Stimulated activated naive CD4-positive, alpha-beta T cell (primary cell): Measurements from ENCODE around the gene HNF4A.
"Not testable (repeated sequence)": the region's sequence is repeated elsewhere in the genome, so short reads cannot be mapped to it uniquely, and the experiment has no call there.

Source experiments
- DNase-seq, 6 experiments: peaks; one replicate each; lab custom pipeline; 2025; lab: John Stamatoyannopoulos, UW

HNF4A gene

GRCh38 chr20:44470327-44470726 lies 114.8 kb downstream of the HNF4A start:
- DNase-seq, result no peak

- no peak for DNase-seq
Observed at GRCh38 chr20:44471481-44471882, 116.0 kb downstream of the HNF4A start.

- not testable (repeated sequence) for DNase-seq
Observed at GRCh38 chr20:44472283-44472682, 116.8 kb downstream of the HNF4A start.

- DNase-seq, result no peak
Observed at GRCh38 chr20:44475372-44475693, 119.8 kb downstream of the HNF4A start.

GRCh38 chr20:44475694-44476560 lies 120.4 kb downstream of the HNF4A start, which contains the start of gene TTPAL:
Gene TTPAL, plus strand, starts transcription at chr20:44475874. Its CDS starts 4,126 bp downstream, at chr20:44480000.
- peak; percentile 75 to 89 (median 82) for DNase-seq

- no peak for DNase-seq
Observed at GRCh38 chr20:44477151-44477550, 121.7 kb downstream of the HNF4A start.

- no peak for DNase-seq
Observed at GRCh38 chr20:44478206-44478605, 122.7 kb downstream of the HNF4A start.

GRCh38 chr20:44479643-44480042 lies 124.1 kb downstream of the HNF4A start:
- DNase-seq, result no peak

- DNase-seq, result no peak
Observed at GRCh38 chr20:44480097-44480496, 124.6 kb downstream of the HNF4A start.

- DNase-seq, result no peak
Observed at GRCh38 chr20:44481719-44482416, 126.4 kb downstream of the HNF4A start.

GRCh38 chr20:44483112-44483511 lies 127.6 kb downstream of the HNF4A start:
- DNase-seq, result no peak
